ENCODE data around the gene SMC1B. TPM values are rescaled to one million over a fixed set of nuclear protein-coding genes. Genes with fewer than 3 reads are reported as not detected.
"Not testable (repeated sequence)": the region's sequence is repeated elsewhere in the genome, so short reads cannot be mapped to it uniquely, and the experiment has no call there.

SMC1B gene
- total and polyA plus RNA-seq, 2 of the 8 experiments (the other 6 are each of a cell fraction or from before 2014, with no cell fraction given), result 0.02 TPM; not detected in 1

DNA sequence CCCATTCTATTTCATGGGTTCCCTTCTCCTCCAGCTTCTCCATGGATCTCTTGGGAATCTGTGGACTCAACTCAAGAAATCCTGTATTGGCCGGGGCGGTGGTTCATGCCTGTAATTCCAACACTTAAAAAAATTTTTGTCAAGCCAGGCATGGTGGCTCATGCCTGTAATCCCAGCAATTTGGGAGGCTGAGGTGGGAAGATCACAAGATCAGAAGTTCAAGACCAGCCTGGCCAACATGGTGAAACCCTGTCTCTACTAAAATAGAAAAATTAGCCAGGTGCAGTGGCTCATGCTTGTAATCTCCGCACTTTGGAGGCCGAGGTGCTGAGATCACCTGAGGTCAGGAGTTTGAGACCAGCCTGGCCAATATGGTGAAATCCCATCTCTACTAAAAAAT is 34.2 kb upstream of the SMC1B start:
- CTCF ChIA-PET (ENCODE audit: partially characterized antibody), result interaction anchor here (1.0 kb wide), 1 partner anchor 179 kb away, joined by 3 read pairs; no protein-coding TSS in a partner anchor
- H2BK120ac ChIP-seq (replicated peaks; ENCODE audit: low read depth, low read length); H3K4me2 ChIP-seq (ENCODE audit: insufficient read depth in 1 of 2, low read depth in 2 of 2, low read length in 2 of 2); H3K9ac ChIP-seq (replicated peaks in 1 of 4; ENCODE audit: extremely low read depth in 1 of 4, low read depth in 3 of 4, low read length in 3 of 4); H3K23me2 ChIP-seq (ENCODE audit: low read depth, low read length); H3K23ac ChIP-seq (ENCODE audit: insufficient read length); H2BK20ac ChIP-seq (ENCODE audit: low read length); H3K14ac ChIP-seq (ENCODE audit: insufficient read length); H3K56ac ChIP-seq (replicated peaks; ENCODE audit: insufficient read length, low read depth, low read length); FAIRE-seq; H4K5ac ChIP-seq (ENCODE audit: insufficient read length, low read depth, low read length); H4K20me1 ChIP-seq (replicated peaks in 1 of 2; ENCODE audit: control insufficient read depth in 1 of 2, insufficient read depth in 2 of 2, low read length in 2 of 2); H2BK5ac ChIP-seq (ENCODE audit: low read depth, low read length); H4K8ac ChIP-seq (ENCODE audit: extremely low read depth, insufficient read depth, low read length); H3K79me1 ChIP-seq (ENCODE audit: low read depth, low read length); H2BK12ac ChIP-seq (ENCODE audit: low read depth, low read length); H3K27me3 ChIP-seq (replicated peaks in 1 of 4; ENCODE audit: control insufficient read depth in 3 of 4, extremely low read depth in 1 of 4, insufficient read depth in 3 of 4, low read length in 3 of 4); POLR2A ChIA-PET (ENCODE audit: partially characterized antibody); H3K4me1 ChIP-seq (replicated peaks in 1 of 4; ENCODE audit: control insufficient read depth in 3 of 4, insufficient read depth in 4 of 4, low read length in 3 of 4); H3K18ac ChIP-seq (ENCODE audit: extremely low read depth, low read length); H2AFZ ChIP-seq (ENCODE audit: low read length); DNase-seq (ENCODE audit: low read depth in 1 of 2, low spot score in 2 of 2); H2BK15ac ChIP-seq (ENCODE audit: low read length); H3K4ac ChIP-seq (replicated peaks; ENCODE audit: insufficient read length, low read depth, low read length); H3K79me2 ChIP-seq (ENCODE audit: control insufficient read depth in 1 of 2, insufficient read depth in 2 of 2, low read length in 2 of 2); H3K4me3 ChIP-seq (ENCODE audit: extremely low read depth in 1 of 4, insufficient read depth in 2 of 4, low read depth in 3 of 4, low read length in 4 of 4); H3K9me3 ChIP-seq (ENCODE audit: insufficient read depth in 2 of 2, low read depth in 1 of 2, low read length in 1 of 2); H3K27ac ChIP-seq (ENCODE audit: low read depth, low read length); H4K91ac ChIP-seq (replicated peaks; ENCODE audit: insufficient read length, low read length); H2AK5ac ChIP-seq (ENCODE audit: low read depth, low read length); H3K36me3 ChIP-seq (ENCODE audit: control insufficient read depth in 2 of 4, insufficient read depth in 4 of 4, low read length in 3 of 4): not testable (repeated sequence)
- WGBS, 2 experiments (ENCODE audit: extremely low coverage in 1 of 2, insufficient coverage in 1 of 2, insufficient read length in 1 of 2, insufficient replicate concordance in 2 of 2, low coverage in 1 of 2, low lambda C conversion rate in 2 of 2, missing lambda C conversion rate in 1 of 2), result 97% methylated on average over 4 of the region's 4 CpGs; no CpG with 5 or more reads in 1 of the 2 experiments
